Measurements from ENCODE around the gene DNAH6.

DNAH6 gene

DNA sequence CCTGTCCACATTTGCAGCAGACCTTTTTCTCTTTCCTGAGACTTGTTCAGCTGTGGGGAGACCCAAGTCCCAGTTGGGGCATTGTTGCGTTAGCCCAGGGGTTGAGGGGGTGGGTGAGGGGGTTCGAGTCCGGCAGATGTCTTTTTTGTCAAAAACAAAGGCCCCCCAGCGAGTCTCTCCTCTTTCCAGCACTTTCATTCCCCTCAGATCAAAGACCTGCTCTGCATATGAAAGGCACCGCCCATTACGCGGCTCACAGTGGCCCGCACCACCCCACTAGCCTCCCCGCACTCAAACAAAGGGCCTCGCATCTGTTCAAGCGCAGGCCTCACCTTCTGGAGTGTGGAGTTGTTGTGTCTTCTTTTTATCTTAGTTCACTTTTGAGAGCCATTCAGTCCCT is 339.4 kb downstream of the DNAH6 start:
- Histone ChIP-seq H2BK5ac (ENCODE audit: low read depth, low read length, poor library complexity) (no peak overlapping the region), H3K4me3 (ENCODE audit: low read depth, low read length) (no peak overlapping the region), H3K4ac (ENCODE audit: low read depth, low read length) (no peak overlapping the region), H3K36me3 (ENCODE audit: control insufficient read depth in 1 of 2, insufficient read depth in 2 of 2, low read length in 2 of 2) (no peaks in the 10 kb centered on the region), H3K9me3 (ENCODE audit: insufficient read depth, low read depth, low read length) (peaks cover 2% of the 10 kb centered on the region), H3K23ac (ENCODE audit: low read length) (no peak overlapping the region), H2BK120ac (ENCODE audit: insufficient read depth, low read length, poor library complexity) (no peak overlapping the region), H3K27ac (ENCODE audit: low read depth, low read length) (no peak overlapping the region), H2AK5ac (ENCODE audit: low read length) (no peak overlapping the region), H2AFZ (ENCODE audit: insufficient read depth, low read length, poor library complexity) (no peak overlapping the region), H3K79me1 (ENCODE audit: low read length) (no peaks in the 10 kb centered on the region), H3K14ac (ENCODE audit: low read length) (no peak overlapping the region), H3K4me2 (ENCODE audit: low read length) (no peak overlapping the region), H3K27me3 (ENCODE audit: insufficient read depth, low read length) (no peaks in the 10 kb centered on the region), H2BK12ac (ENCODE audit: low read length) (no peak overlapping the region), H4K8ac (ENCODE audit: low read depth, low read length) (no peak overlapping the region), H4K12ac (ENCODE audit: low read depth, low read length) (no peak overlapping the region), H3K4me1 (ENCODE audit: control insufficient read depth in 1 of 2, insufficient read depth in 2 of 2, low read length in 2 of 2) (no peaks in the 10 kb centered on the region), H4K91ac (ENCODE audit: low read depth, low read length) (no peak overlapping the region), H3K18ac (ENCODE audit: low read length) (no peak overlapping the region), H3K79me2 (ENCODE audit: control insufficient read depth, insufficient read depth, low read length, poor library complexity) (no peaks in the 10 kb centered on the region), H3K9ac (ENCODE audit: low read length) (no peak overlapping the region)
- no CpG with 5 or more reads among the region's 11 CpGs for WGBS (ENCODE audit: extremely low coverage, insufficient coverage, insufficient read length)
- no peak for DNase-seq

GRCh38 chr2:84856787-84857186 is 340.5 kb downstream of the DNAH6 start:
- no peak overlapping the region for H4K12ac ChIP-seq (ENCODE audit: low read depth, low read length)
- no peak overlapping the region for H2AFZ ChIP-seq (ENCODE audit: insufficient read depth, low read length, poor library complexity)
- no peak overlapping the region for H2AK5ac ChIP-seq (ENCODE audit: low read length)
- no peaks in the 10 kb centered on the region for H3K36me3 ChIP-seq (ENCODE audit: control insufficient read depth in 1 of 2, insufficient read depth in 2 of 2, low read length in 2 of 2)
- H4K91ac ChIP-seq (ENCODE audit: low read depth, low read length) = no peak overlapping the region
- no peaks in the 10 kb centered on the region for H3K79me1 ChIP-seq (ENCODE audit: low read length)
- H3K23ac ChIP-seq (ENCODE audit: low read length) = no peak overlapping the region
- H3K9me3 ChIP-seq (ENCODE audit: insufficient read depth, low read depth, low read length) = peaks cover 2% of the 10 kb centered on the region
- no peak overlapping the region for H3K4me2 ChIP-seq (ENCODE audit: low read length)
- WGBS (ENCODE audit: extremely low coverage, insufficient coverage, insufficient read length) = no CpG with 5 or more reads among the region's 6 CpGs
- no peaks in the 10 kb centered on the region for H3K4me1 ChIP-seq (ENCODE audit: control insufficient read depth in 1 of 2, insufficient read depth in 2 of 2, low read length in 2 of 2)
- no peak overlapping the region for H3K9ac ChIP-seq (ENCODE audit: low read length)
- H3K4ac ChIP-seq (ENCODE audit: low read depth, low read length) = no peak overlapping the region
- no peaks in the 10 kb centered on the region for H3K79me2 ChIP-seq (ENCODE audit: control insufficient read depth, insufficient read depth, low read length, poor library complexity)
- no peak overlapping the region for H4K8ac ChIP-seq (ENCODE audit: low read depth, low read length)
- H3K14ac ChIP-seq (ENCODE audit: low read length) = no peak overlapping the region
- no peak overlapping the region for H3K27ac ChIP-seq (ENCODE audit: low read depth, low read length)
- H2BK12ac ChIP-seq (ENCODE audit: low read length) = no peak overlapping the region
- H2BK120ac ChIP-seq (ENCODE audit: insufficient read depth, low read length, poor library complexity) = no peak overlapping the region
- no peak overlapping the region for H2BK5ac ChIP-seq (ENCODE audit: low read depth, low read length, poor library complexity)
- no peak overlapping the region for H3K4me3 ChIP-seq (ENCODE audit: low read depth, low read length)
- DNase-seq = no peak
- H3K27me3 ChIP-seq (ENCODE audit: insufficient read depth, low read length) = no peaks in the 10 kb centered on the region
- H3K18ac ChIP-seq (ENCODE audit: low read length) = no peak overlapping the region

DNA sequence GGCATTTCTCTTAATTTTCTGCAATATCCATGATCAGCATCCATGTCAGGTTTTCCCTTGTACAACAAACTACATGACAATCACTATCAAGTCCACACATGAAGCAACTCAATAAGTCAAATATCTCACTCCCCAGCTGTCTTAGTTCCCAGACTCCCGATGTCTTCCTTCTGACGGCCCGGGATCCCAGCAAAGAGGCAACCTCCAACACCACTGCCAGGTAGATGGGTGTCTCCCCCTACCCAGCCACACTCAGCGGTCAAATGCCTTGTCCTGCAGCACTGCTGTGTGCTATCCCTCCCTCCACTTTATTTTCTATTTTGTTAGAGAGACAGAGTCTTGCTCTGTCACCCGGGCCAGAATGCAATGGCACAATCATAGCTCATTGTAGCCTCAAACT is 341.3 kb downstream of the DNAH6 start:
- Histone ChIP-seq H4K12ac (ENCODE audit: low read depth, low read length) (no peak overlapping the region), H2BK5ac (ENCODE audit: low read depth, low read length, poor library complexity) (no peak overlapping the region), H4K8ac (ENCODE audit: low read depth, low read length) (no peak overlapping the region), H4K91ac (ENCODE audit: low read depth, low read length) (no peak overlapping the region), H3K9ac (ENCODE audit: low read length) (no peak overlapping the region), H3K79me2 (ENCODE audit: control insufficient read depth, insufficient read depth, low read length, poor library complexity) (no peaks in the 10 kb centered on the region), H3K4me2 (ENCODE audit: low read length) (no peak overlapping the region), H3K9me3 (ENCODE audit: insufficient read depth, low read depth, low read length) (peaks cover 2% of the 10 kb centered on the region), H3K4ac (ENCODE audit: low read depth, low read length) (no peak overlapping the region), H3K14ac (ENCODE audit: low read length) (no peak overlapping the region), H2AFZ (ENCODE audit: insufficient read depth, low read length, poor library complexity) (no peak overlapping the region), H3K27ac (ENCODE audit: low read depth, low read length) (no peak overlapping the region), H2AK5ac (ENCODE audit: low read length) (no peak overlapping the region), H2BK120ac (ENCODE audit: insufficient read depth, low read length, poor library complexity) (no peak overlapping the region), H3K36me3 (ENCODE audit: control insufficient read depth in 1 of 2, insufficient read depth in 2 of 2, low read length in 2 of 2) (no peaks in the 10 kb centered on the region), H3K4me1 (ENCODE audit: control insufficient read depth in 1 of 2, insufficient read depth in 2 of 2, low read length in 2 of 2) (no peaks in the 10 kb centered on the region), H3K27me3 (ENCODE audit: insufficient read depth, low read length) (no peaks in the 10 kb centered on the region), H3K79me1 (ENCODE audit: low read length) (no peaks in the 10 kb centered on the region), H2BK12ac (ENCODE audit: low read length) (no peak overlapping the region), H3K18ac (ENCODE audit: low read length) (no peak overlapping the region), H3K4me3 (ENCODE audit: low read depth, low read length) (no peak overlapping the region), H3K23ac (ENCODE audit: low read length) (no peak overlapping the region)
- DNase-seq = no peak
- no CpG with 5 or more reads among the region's 5 CpGs for WGBS (ENCODE audit: extremely low coverage, insufficient coverage, insufficient read length)

GRCh38 chr2:84858123-84858522 is 341.8 kb downstream of the DNAH6 start:
- peaks cover 2% of the 10 kb centered on the region for H3K9me3 ChIP-seq (ENCODE audit: insufficient read depth, low read depth, low read length)
- H3K4ac ChIP-seq (ENCODE audit: low read depth, low read length) = no peak overlapping the region
- H4K91ac ChIP-seq (ENCODE audit: low read depth, low read length) = no peak overlapping the region
- H3K27ac ChIP-seq (ENCODE audit: low read depth, low read length) = no peak overlapping the region
- no peak overlapping the region for H4K8ac ChIP-seq (ENCODE audit: low read depth, low read length)
- H2BK12ac ChIP-seq (ENCODE audit: low read length) = no peak overlapping the region
- no peak overlapping the region for H2BK120ac ChIP-seq (ENCODE audit: insufficient read depth, low read length, poor library complexity)
- no peak for DNase-seq
- no peaks in the 10 kb centered on the region for H3K27me3 ChIP-seq (ENCODE audit: insufficient read depth, low read length)
- no peaks in the 10 kb centered on the region for H3K79me1 ChIP-seq (ENCODE audit: low read length)
- no peaks in the 10 kb centered on the region for H3K79me2 ChIP-seq (ENCODE audit: control insufficient read depth, insufficient read depth, low read length, poor library complexity)
- no peak overlapping the region for H2BK5ac ChIP-seq (ENCODE audit: low read depth, low read length, poor library complexity)
- H3K4me2 ChIP-seq (ENCODE audit: low read length) = no peak overlapping the region
- H2AFZ ChIP-seq (ENCODE audit: insufficient read depth, low read length, poor library complexity) = no peak overlapping the region
- no peak overlapping the region for H3K23ac ChIP-seq (ENCODE audit: low read length)
- no CpG with 5 or more reads among the region's 3 CpGs for WGBS (ENCODE audit: extremely low coverage, insufficient coverage, insufficient read length)
- H2AK5ac ChIP-seq (ENCODE audit: low read length) = no peak overlapping the region
- H3K9ac ChIP-seq (ENCODE audit: low read length) = no peak overlapping the region
- H3K14ac ChIP-seq (ENCODE audit: low read length) = no peak overlapping the region
- H4K12ac ChIP-seq (ENCODE audit: low read depth, low read length) = no peak overlapping the region
- no peak overlapping the region for H3K4me3 ChIP-seq (ENCODE audit: low read depth, low read length)
- H3K18ac ChIP-seq (ENCODE audit: low read length) = no peak overlapping the region
- H3K36me3 ChIP-seq (ENCODE audit: control insufficient read depth in 1 of 2, insufficient read depth in 2 of 2, low read length in 2 of 2) = no peaks in the 10 kb centered on the region
- H3K4me1 ChIP-seq (ENCODE audit: control insufficient read depth in 1 of 2, insufficient read depth in 2 of 2, low read length in 2 of 2) = no peaks in the 10 kb centered on the region

Measured in trophoblast cell (in vitro differentiated cells and primary cell).